ENCODE data around the gene MED7.

MED7 gene

GRCh38 chr5:157142317-157143126 lies at the start of gene MED7:
MED7 (minus strand) TSS chr5:157142865; CDS start chr5:157139431, 3,434 bp downstream.
- Histone ChIP-seq H4K20me1 (ENCODE audit: insufficient read depth, low read length) (no peaks in the 10 kb centered on the region), H3K9me3 (ENCODE audit: insufficient read depth, low read length) (no peaks in the 10 kb centered on the region)

GRCh38 chr5:157189223-157189622 lies 46.6 kb upstream of the MED7 start:
- H3K9me3 ChIP-seq (ENCODE audit: insufficient read depth, low read length), result no peaks in the 10 kb centered on the region
- no peaks in the 10 kb centered on the region for H4K20me1 ChIP-seq (ENCODE audit: insufficient read depth, low read length)
- no peak overlapping the region for H3K9ac ChIP-seq (ENCODE audit: low read length)
- no peaks in the 10 kb centered on the region for H3K27me3 ChIP-seq (ENCODE audit: low read depth, low read length)
- H3K36me3 ChIP-seq (replicated peaks; ENCODE audit: low read depth, low read length), result no peaks in the 10 kb centered on the region
- H3K27ac ChIP-seq (ENCODE audit: low read length), result no peak overlapping the region
- H3K4me1 ChIP-seq (ENCODE audit: low read length), result no peaks in the 10 kb centered on the region
- TF ChIP-seq CTCF (IDR thresholded peaks at IDR 0.05; ENCODE audit: low read depth, low read length) (no peak), EZH2phosphoT487 (IDR thresholded peaks at IDR 0.05; ENCODE audit: low read depth) (no peak)
- H3K79me2 ChIP-seq (ENCODE audit: low read length), result no peaks in the 10 kb centered on the region
- no peak overlapping the region for H3K4me2 ChIP-seq (ENCODE audit: low read length)
- no peak overlapping the region for H2AFZ ChIP-seq (ENCODE audit: low read depth, low read length)
- H3K4me3 ChIP-seq (ENCODE audit: low read length), result no peak overlapping the region

More at GRCh38 chr5:157142317-157143126, at the start of gene MED7:
- Histone ChIP-seq H3K4me3 (ENCODE audit: low read length) (peak within 1 kb of the TSS; percentile 91), H3K27ac (ENCODE audit: low read length) (peak within 1 kb of the TSS; percentile 59), H2AFZ (ENCODE audit: low read depth, low read length) (peak within 1 kb of the TSS; percentile 99), H3K9ac (ENCODE audit: low read length) (peak within 1 kb of the TSS; percentile 90), H3K79me2 (ENCODE audit: low read length) (peaks cover 21% of the 10 kb centered on the region), H3K27me3 (ENCODE audit: low read depth, low read length) (no peaks in the 10 kb centered on the region), H3K4me2 (ENCODE audit: low read length) (peak within 1 kb of the TSS; percentile 84), H3K4me1 (ENCODE audit: low read length) (peaks cover 12% of the 10 kb centered on the region), H3K36me3 (replicated peaks; ENCODE audit: low read depth, low read length) (peaks cover 10% of the 10 kb centered on the region)
- no peak for TF ChIP-seq EZH2phosphoT487 (IDR thresholded peaks at IDR 0.05; ENCODE audit: low read depth)
- no peak for TF ChIP-seq CTCF (IDR thresholded peaks at IDR 0.05; ENCODE audit: low read depth, low read length)

- no peak for TF ChIP-seq CTCF (IDR thresholded peaks at IDR 0.05; ENCODE audit: low read depth, low read length)
- no peak for TF ChIP-seq EZH2phosphoT487 (IDR thresholded peaks at IDR 0.05; ENCODE audit: low read depth)
- no peak overlapping the region for H3K4me2 ChIP-seq (ENCODE audit: low read length)
- no peak overlapping the region for H3K4me3 ChIP-seq (ENCODE audit: low read length)
- no peaks in the 10 kb centered on the region for H3K36me3 ChIP-seq (replicated peaks; ENCODE audit: low read depth, low read length)
- no peaks in the 10 kb centered on the region for H3K79me2 ChIP-seq (ENCODE audit: low read length)
- no peak overlapping the region for H3K27ac ChIP-seq (ENCODE audit: low read length)
- no peak overlapping the region for H3K9ac ChIP-seq (ENCODE audit: low read length)
- no peaks in the 10 kb centered on the region for H4K20me1 ChIP-seq (ENCODE audit: insufficient read depth, low read length)
- no peak overlapping the region for H2AFZ ChIP-seq (ENCODE audit: low read depth, low read length)
- H3K9me3 ChIP-seq (ENCODE audit: insufficient read depth, low read length), result no peaks in the 10 kb centered on the region
- H3K27me3 ChIP-seq (ENCODE audit: low read depth, low read length), result no peaks in the 10 kb centered on the region
- no peaks in the 10 kb centered on the region for H3K4me1 ChIP-seq (ENCODE audit: low read length)
These were observed 45.6 kb upstream of the MED7 start for GRCh38 chr5:157188270-157188669.

- no peak overlapping the region for H3K4me3 ChIP-seq (ENCODE audit: low read length)
- H3K9ac ChIP-seq (ENCODE audit: low read length), result no peak overlapping the region
- H3K36me3 ChIP-seq (replicated peaks; ENCODE audit: low read depth, low read length), result no peaks in the 10 kb centered on the region
- no peak overlapping the region for H3K27ac ChIP-seq (ENCODE audit: low read length)
- H3K79me2 ChIP-seq (ENCODE audit: low read length), result no peaks in the 10 kb centered on the region
- no peak for TF ChIP-seq EZH2phosphoT487 (IDR thresholded peaks at IDR 0.05; ENCODE audit: low read depth)
- no peak for TF ChIP-seq CTCF (IDR thresholded peaks at IDR 0.05; ENCODE audit: low read depth, low read length)
- no peaks in the 10 kb centered on the region for H4K20me1 ChIP-seq (ENCODE audit: insufficient read depth, low read length)
- H2AFZ ChIP-seq (ENCODE audit: low read depth, low read length), result no peak overlapping the region
- H3K4me2 ChIP-seq (ENCODE audit: low read length), result no peak overlapping the region
- H3K9me3 ChIP-seq (ENCODE audit: insufficient read depth, low read length), result no peaks in the 10 kb centered on the region
- peaks cover 5% of the 10 kb centered on the region for H3K27me3 ChIP-seq (ENCODE audit: low read depth, low read length)
- no peaks in the 10 kb centered on the region for H3K4me1 ChIP-seq (ENCODE audit: low read length)
These were observed 44.5 kb upstream of the MED7 start for GRCh38 chr5:157187046-157187754.
